OCI-LY7 (cell line): ENCODE data around the gene AP5M1.

Experiments
- CTCF ChIP-seq: fragments of 200-600 bp; sonication (generic); conservative IDR thresholded peaks from 2 replicates; pipeline ENCODE4 v1.5.1; 2014; ENCODE audit warnings: mild to moderate bottlenecking, antibody characterized with exemption, low read length, moderate library complexity, mixed read lengths
- EZH2phosphoT487 ChIP-seq: fragments of 200-600 bp; sonication (generic); IDR thresholded peaks from 2 replicates; pipeline ENCODE4 v1.6.1; 2018; ENCODE audit warnings: low read depth, borderline replicate concordance, mild to moderate bottlenecking, mixed run types, antibody characterized with exemption, low read length, moderate library complexity, mixed read lengths

GRCh38 chr14:57227083-57227482 lies 41.7 kb upstream of the AP5M1 start:
- no peak for TF ChIP-seq CTCF
- TF ChIP-seq EZH2phosphoT487, result no peak
